A549 treated with dexamethasone at 1 μM for 4 hours (cell line): ENCODE data around the gene OR14C36. TPM values are rescaled to one million over a fixed set of nuclear protein-coding genes. Genes with fewer than 3 reads are reported as not detected.

ENCODE experiments used
- total RNA-seq: library from RNA; stranded (reverse); fragments of 200-300 nt; extraction: Qiagen RNA extraction; gene quantifications from 5 replicates; pipeline ENCODE4 v1.2.3, GENCODE V29; 2022

OR14C36 gene
- not detected in 5 replicates for total RNA-seq

GRCh38 chr1:248348475-248348874 lies at the start of gene OR14C36:
Gene OR14C36, plus strand, starts transcription at chr1:248348775. Its CDS starts 0 bp downstream, at chr1:248348775.

GRCh38 chr1:248303324-248303723 lies 45.3 kb upstream of the OR14C36 start, which contains the start of gene OR2T12:
Gene OR2T12, minus strand, starts transcription at chr1:248303424. Its CDS starts 7,846 bp downstream, at chr1:248295578.

GRCh38 chr1:248324468-248324867 lies 24.1 kb upstream of the OR14C36 start, which contains the start of gene OR2M7:
Gene OR2M7, minus strand, starts transcription at chr1:248324568. Its CDS starts 0 bp downstream, at chr1:248324568.

GRCh38 chr1:248361121-248361715 lies 12.6 kb downstream of the OR14C36 start, which contains the start of gene OR2T4:
Gene OR2T4, plus strand, starts transcription at chr1:248361665. Its CDS starts 0 bp downstream, at chr1:248361665.

GRCh38 chr1:248375446-248375845 lies 26.9 kb downstream of the OR14C36 start, which contains the start of gene OR2T6:
Gene OR2T6, plus strand, starts transcription at chr1:248375746. Its CDS starts 11,863 bp downstream, at chr1:248387609.

Other genes with a start within 250 kb of the OR14C36 start
- not detected in 5 replicates for gene OR2M5, start 203.6 kb upstream of the OR14C36 start, total RNA-seq
- gene OR2M2, start 174.0 kb upstream of the OR14C36 start, total RNA-seq, result not detected in 5 replicates
- not detected in 5 replicates for gene OR2M3, start 151.5 kb upstream of the OR14C36 start, total RNA-seq
- not detected in 5 replicates for gene OR2M4, start 117.4 kb upstream of the OR14C36 start, total RNA-seq
- gene OR2T33, start 70.8 kb upstream of the OR14C36 start, total RNA-seq, result not detected in 5 replicates
- gene OR2T12, start 45.4 kb upstream of the OR14C36 start, total RNA-seq, result not detected in 5 replicates
- gene OR2M7, start 24.2 kb upstream of the OR14C36 start, total RNA-seq, result not detected in 5 replicates
- gene OR2T4, start 12.9 kb downstream of the OR14C36 start, total RNA-seq, result not detected in 5 replicates
- not detected in 5 replicates for gene OR2T6, start 27.0 kb downstream of the OR14C36 start, total RNA-seq
- not detected in 5 replicates for gene OR2T1, start 54.3 kb downstream of the OR14C36 start, total RNA-seq
- not detected in 5 replicates for gene OR2T2, start 96.9 kb downstream of the OR14C36 start, total RNA-seq
- gene OR2T3, start 124.6 kb downstream of the OR14C36 start, total RNA-seq, result not detected in 5 replicates
- gene OR2T5, start 139.8 kb downstream of the OR14C36 start, total RNA-seq, result not detected in 5 replicates
- gene OR2G6, start 159.3 kb downstream of the OR14C36 start, total RNA-seq, result not detected in 5 replicates
- not detected in 5 replicates for gene OR2T29, start 214.0 kb downstream of the OR14C36 start, total RNA-seq
- gene OR2T34, start 226.0 kb downstream of the OR14C36 start, total RNA-seq, result not detected in 5 replicates
- gene OR2T10, start 248.9 kb downstream of the OR14C36 start, total RNA-seq, result not detected in 5 replicates